ENCODE data around the gene SP8. TPM values are rescaled to one million over a fixed set of nuclear protein-coding genes. Genes with fewer than 3 reads are reported as not detected.
"Not testable (repeated sequence)": the region's sequence is repeated elsewhere in the genome, so short reads cannot be mapped to it uniquely, and the experiment has no call there.

Gene SP8
- total and polyA plus RNA-seq, 11 donors = not detected

- no peaks in the 10 kb centered on the region for H3K4me1 ChIP-seq
- 41 to 62% (median 52%) methylated on average over 3 of the region's 3 CpGs for WGBS, 4 donors
- TF ChIP-seq, protein P1, sequence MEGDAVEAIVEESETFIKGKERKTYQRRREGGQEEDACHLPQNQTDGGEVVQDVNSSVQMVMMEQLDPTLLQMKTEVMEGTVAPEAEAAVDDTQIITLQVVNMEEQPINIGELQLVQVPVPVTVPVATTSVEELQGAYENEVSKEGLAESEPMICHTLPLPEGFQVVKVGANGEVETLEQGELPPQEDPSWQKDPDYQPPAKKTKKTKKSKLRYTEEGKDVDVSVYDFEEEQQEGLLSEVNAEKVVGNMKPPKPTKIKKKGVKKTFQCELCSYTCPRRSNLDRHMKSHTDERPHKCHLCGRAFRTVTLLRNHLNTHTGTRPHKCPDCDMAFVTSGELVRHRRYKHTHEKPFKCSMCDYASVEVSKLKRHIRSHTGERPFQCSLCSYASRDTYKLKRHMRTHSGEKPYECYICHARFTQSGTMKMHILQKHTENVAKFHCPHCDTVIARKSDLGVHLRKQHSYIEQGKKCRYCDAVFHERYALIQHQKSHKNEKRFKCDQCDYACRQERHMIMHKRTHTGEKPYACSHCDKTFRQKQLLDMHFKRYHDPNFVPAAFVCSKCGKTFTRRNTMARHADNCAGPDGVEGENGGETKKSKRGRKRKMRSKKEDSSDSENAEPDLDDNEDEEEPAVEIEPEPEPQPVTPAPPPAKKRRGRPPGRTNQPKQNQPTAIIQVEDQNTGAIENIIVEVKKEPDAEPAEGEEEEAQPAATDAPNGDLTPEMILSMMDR (IDR thresholded peaks at IDR 0.05) = no peak
- TF ChIP-seq POLR2A (IDR thresholded peaks at IDR 0.05) = no peak
- intact Hi-C loops (cut with DNase I) = no loop called here
- ATAC-seq = no peak
- no peak for DNase-seq
- H3K9me3 ChIP-seq = no peaks in the 10 kb centered on the region
- H3K27ac ChIP-seq = no peak overlapping the region
- no peaks in the 10 kb centered on the region for H3K36me3 ChIP-seq
- H3K27me3 ChIP-seq = peaks cover 0 to 30% (median 2%) of the 10 kb centered on the region in 9 donors
- no peak overlapping the region for H3K4me3 ChIP-seq
These were observed 39.6 kb upstream of the SP8 start for GRCh38 chr7:20826243-20826642.

- no peaks in the 10 kb centered on the region for H3K4me1 ChIP-seq
- no peak for ATAC-seq
- H3K36me3 ChIP-seq = no peaks in the 10 kb centered on the region
- no peak for DNase-seq
- TF ChIP-seq, protein P1 (IDR thresholded peaks at IDR 0.05) = no peak
- 67 to 74% (median 71%) methylated on average over 2 of the region's 2 CpGs for WGBS, 4 donors
- intact Hi-C loops (cut with DNase I) = no loop called here
- no peak overlapping the region for H3K4me3 ChIP-seq
- H3K27ac ChIP-seq = no peak overlapping the region
- no peaks in the 10 kb centered on the region for H3K9me3 ChIP-seq
- peaks cover 0 to 30% (median 2%) of the 10 kb centered on the region in 9 donors for H3K27me3 ChIP-seq
These were observed 38.9 kb upstream of the SP8 start for GRCh38 chr7:20825555-20825954.

- H3K4me1 ChIP-seq; DNase-seq; intact Hi-C loops (cut with DNase I); H3K4me3 ChIP-seq; H3K9me3 ChIP-seq; H3K36me3 ChIP-seq; H3K27ac ChIP-seq; ATAC-seq: not testable (repeated sequence)
- 88 to 93% (median 93%) methylated on average over 3 of the region's 3 CpGs for WGBS, 4 donors
- peaks cover 0 to 14% (median 2%) of the 10 kb centered on the region in 9 donors for H3K27me3 ChIP-seq
These were observed 34.7 kb upstream of the SP8 start for GRCh38 chr7:20821390-20821789.

- Histone ChIP-seq H3K9me3 (no peaks in the 10 kb centered on the region), H3K27ac (no peak overlapping the region), H3K27me3 (peaks cover 0 to 8% (median 0%) of the 10 kb centered on the region in 9 donors), H3K4me1 (no peaks in the 10 kb centered on the region), H3K4me3 (no peak overlapping the region), H3K36me3 (no peaks in the 10 kb centered on the region)
- no peak for TF ChIP-seq POLR2A (IDR thresholded peaks at IDR 0.05)
- TF ChIP-seq, protein P1 (IDR thresholded peaks at IDR 0.05) = no peak
- ATAC-seq = no peak
- intact Hi-C loops (cut with DNase I) = no loop called here
- 38 to 43% (median 40%) methylated on average over 4 of the region's 4 CpGs for WGBS, 4 donors
- no peak for DNase-seq
These were observed 29.8 kb upstream of the SP8 start for GRCh38 chr7:20816372-20816959.

DNA sequence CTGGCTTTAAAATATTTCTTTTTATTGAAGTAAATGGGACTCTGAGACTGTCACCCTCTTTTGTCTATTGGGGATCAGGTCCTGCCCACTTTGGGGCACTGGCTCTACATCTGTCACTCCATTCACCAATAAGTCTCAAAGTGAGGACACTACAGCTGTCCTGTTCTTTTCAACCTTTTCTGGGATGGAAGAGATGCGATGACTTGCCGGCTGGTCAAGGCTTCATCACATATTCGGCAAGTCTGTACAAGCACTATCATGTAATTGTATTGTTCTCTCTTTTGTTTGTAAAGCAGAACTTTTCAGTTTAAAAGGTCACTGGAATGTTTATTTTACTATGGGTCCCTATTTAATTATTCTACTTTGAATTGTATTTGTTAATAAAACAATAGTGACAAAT is 17.7 kb upstream of the SP8 start:
- DNase-seq = no peak
- Histone ChIP-seq H3K4me1 (no peaks in the 10 kb centered on the region), H3K36me3 (no peaks in the 10 kb centered on the region), H3K9me3 (peaks cover 0 to 12% (median 0%) of the 10 kb centered on the region in 12 donors), H3K27ac (no peak overlapping the region), H3K27me3 (peaks cover 0 to 54% (median 18%) of the 10 kb centered on the region in 9 donors), H3K4me3 (no peak overlapping the region)
- intact Hi-C loops (cut with DNase I) = no loop called here
- no peak for TF ChIP-seq POLR2A (IDR thresholded peaks at IDR 0.05)
- no peak for ATAC-seq
- WGBS, 4 donors = 86 to 95% (median 90%) methylated on average over 3 of the region's 3 CpGs

All from heart left ventricle (tissue), 16 donors.